Smooth muscle cell (in vitro differentiated cells): Measurements from ENCODE around the gene BRIP1. TPM values are rescaled to one million over a fixed set of nuclear protein-coding genes. Genes with fewer than 3 reads are reported as not detected.

Experiments
- DNase-seq: peaks from one replicate; lab custom pipeline; 2025; ENCODE audit not compliant: unreplicated experiment; lab: John Stamatoyannopoulos, UW
- H2AFZ ChIP-seq: fragments of 200-600 bp; sonication (generic); 2 replicates; pipeline ENCODE4 v1.6.0; 2016; ENCODE audit warnings: antibody characterized with exemption, low read depth, mild to moderate bottlenecking
- H3F3A ChIP-seq: fragments of 200-600 bp; sonication (generic); 2 replicates; pipeline ENCODE4 v1.6.0; 2017; ENCODE audit warnings: antibody characterized with exemption, low read depth
- H3K27ac ChIP-seq: fragments of 200-600 bp; sonication (generic); 2 replicates; pipeline ENCODE4 v1.5.1; 2016; ENCODE audit warnings: low read depth, mild to moderate bottlenecking
- H3K27me3 ChIP-seq: fragments of 200-600 bp; sonication (generic); 2 replicates; pipeline ENCODE4 v1.6.1; 2016; ENCODE audit warnings: low read depth, mild to moderate bottlenecking
- H3K36me3 ChIP-seq: fragments of 200-600 bp; sonication (generic); 2 replicates; pipeline ENCODE4 v1.5.1; 2016; ENCODE audit warnings: low read depth
- H3K4me1 ChIP-seq: fragments of 200-600 bp; sonication (generic); 2 replicates; pipeline ENCODE4 v1.5.1; 2016; ENCODE audit warnings: low read depth
- H3K4me2 ChIP-seq: fragments of 200-600 bp; sonication (generic); 2 replicates; pipeline ENCODE4 v1.6.0; 2016; ENCODE audit warnings: mild to moderate bottlenecking
- H3K4me3 ChIP-seq: fragments of 200-600 bp; sonication (generic); 2 replicates; pipeline ENCODE4 v1.5.1; 2016; ENCODE audit warnings: mild to moderate bottlenecking
- H3K79me2 ChIP-seq: fragments of 200-600 bp; sonication (generic); 2 replicates; pipeline ENCODE4 v1.6.0; 2016; ENCODE audit warnings: low read depth, mild to moderate bottlenecking
- H3K9ac ChIP-seq: fragments of 200-600 bp; sonication (generic); 2 replicates; pipeline ENCODE4 v1.6.0; 2016; ENCODE audit warnings: low read depth
- H3K9me3 ChIP-seq: fragments of 200-600 bp; sonication (generic); replicated peaks from 2 replicates; pipeline ENCODE4 v1.5.1; 2016; ENCODE audit warnings: low read depth
- H4K20me1 ChIP-seq: fragments of 200-600 bp; sonication (generic); 2 replicates; pipeline ENCODE4 v1.6.0; 2016; ENCODE audit warnings: low read depth
- WGBS: methylation state at CpG from one replicate; pipeline ENCODE4 v1.1.7; 2016; ENCODE audit warnings: low lambda C conversion rate; 5-methylcytosine and 5-hydroxymethylcytosine counted together
- polyA plus RNA-seq: library from polyadenylated mRNA; unstranded; fragments of >200 nt; fragmentation: Nextera tagmentation; extraction: Ambion mirVana; gene quantifications from 2 replicates; pipeline ENCODE4 v1.2.1, GENCODE V29; 2016
- total RNA-seq: library from RNA; depleted of rRNA; stranded (reverse); fragments of >200 nt; gene quantifications from 2 replicates; pipeline ENCODE4 v1.2.3, GENCODE V29; 2014
- TF ChIP-seq, protein P1 (sequence below): fragments of 200-600 bp; sonication (generic); IDR thresholded peaks from 2 replicates; pipeline ENCODE4 v1.5.1; 2017; ENCODE audit warnings: borderline replicate concordance, mild to moderate bottlenecking, antibody characterized with exemption; ENCODE audit not compliant: insufficient read depth, poor library complexity, severe bottlenecking

BRIP1 gene
- total and polyA plus RNA-seq, 2 experiments from 2014 or later: 0.71 to 9.1 TPM

- H3K9me3 ChIP-seq: no peaks in the 10 kb centered on the region
- no peak overlapping the region for H3K27ac ChIP-seq
- no peaks in the 10 kb centered on the region for H3K4me1 ChIP-seq
- H3K36me3 ChIP-seq: no peaks in the 10 kb centered on the region
- no peak overlapping the region for H3K4me3 ChIP-seq
- no peaks in the 10 kb centered on the region for H3K79me2 ChIP-seq
- TF ChIP-seq, protein P1, sequence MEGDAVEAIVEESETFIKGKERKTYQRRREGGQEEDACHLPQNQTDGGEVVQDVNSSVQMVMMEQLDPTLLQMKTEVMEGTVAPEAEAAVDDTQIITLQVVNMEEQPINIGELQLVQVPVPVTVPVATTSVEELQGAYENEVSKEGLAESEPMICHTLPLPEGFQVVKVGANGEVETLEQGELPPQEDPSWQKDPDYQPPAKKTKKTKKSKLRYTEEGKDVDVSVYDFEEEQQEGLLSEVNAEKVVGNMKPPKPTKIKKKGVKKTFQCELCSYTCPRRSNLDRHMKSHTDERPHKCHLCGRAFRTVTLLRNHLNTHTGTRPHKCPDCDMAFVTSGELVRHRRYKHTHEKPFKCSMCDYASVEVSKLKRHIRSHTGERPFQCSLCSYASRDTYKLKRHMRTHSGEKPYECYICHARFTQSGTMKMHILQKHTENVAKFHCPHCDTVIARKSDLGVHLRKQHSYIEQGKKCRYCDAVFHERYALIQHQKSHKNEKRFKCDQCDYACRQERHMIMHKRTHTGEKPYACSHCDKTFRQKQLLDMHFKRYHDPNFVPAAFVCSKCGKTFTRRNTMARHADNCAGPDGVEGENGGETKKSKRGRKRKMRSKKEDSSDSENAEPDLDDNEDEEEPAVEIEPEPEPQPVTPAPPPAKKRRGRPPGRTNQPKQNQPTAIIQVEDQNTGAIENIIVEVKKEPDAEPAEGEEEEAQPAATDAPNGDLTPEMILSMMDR: no peak
- H3F3A ChIP-seq: no peaks in the 10 kb centered on the region
- WGBS: 96% methylated on average over 2 of the region's 2 CpGs
- H4K20me1 ChIP-seq: no peaks in the 10 kb centered on the region
- DNase-seq: no peak
- no peak overlapping the region for H3K9ac ChIP-seq
- no peak overlapping the region for H3K4me2 ChIP-seq
- H3K27me3 ChIP-seq: no peaks in the 10 kb centered on the region
- H2AFZ ChIP-seq: no peak overlapping the region
These were observed 67.8 kb downstream of the BRIP1 start for GRCh38 chr17:61795546-61795945.

DNA sequence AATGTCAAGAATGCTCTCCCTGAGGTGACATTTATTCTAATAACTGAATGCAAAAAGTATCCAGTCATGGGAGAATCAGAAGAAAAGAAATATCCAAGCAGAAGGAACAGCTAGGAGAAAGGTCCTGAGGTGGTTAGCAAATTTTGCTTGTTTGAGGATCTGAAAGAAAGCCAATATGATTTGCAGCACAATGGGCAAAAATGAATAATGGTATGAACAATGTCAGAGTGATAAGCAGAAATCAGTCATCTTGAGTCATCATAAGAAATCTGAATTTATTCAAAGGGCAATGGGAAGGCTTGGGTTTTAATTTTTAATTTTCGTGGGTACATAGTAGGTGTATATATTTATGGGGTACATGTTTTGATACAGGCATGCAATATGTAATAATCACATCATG is 68.5 kb downstream of the BRIP1 start:
- no peak overlapping the region for H3K4me3 ChIP-seq
- no peaks in the 10 kb centered on the region for H3F3A ChIP-seq
- H3K36me3 ChIP-seq: no peaks in the 10 kb centered on the region
- H3K9me3 ChIP-seq: no peaks in the 10 kb centered on the region
- TF ChIP-seq, protein P1: no peak
- H3K4me2 ChIP-seq: no peak overlapping the region
- H3K79me2 ChIP-seq: no peaks in the 10 kb centered on the region
- H3K27ac ChIP-seq: no peak overlapping the region
- no peaks in the 10 kb centered on the region for H3K4me1 ChIP-seq
- no peaks in the 10 kb centered on the region for H3K27me3 ChIP-seq
- H4K20me1 ChIP-seq: no peaks in the 10 kb centered on the region
- no peak for DNase-seq
- H3K9ac ChIP-seq: no peak overlapping the region
- WGBS: 93% methylated on average over 1 of the region's 1 CpG
- H2AFZ ChIP-seq: no peak overlapping the region

GRCh38 chr17:61794242-61794641 is 69.1 kb downstream of the BRIP1 start:
- Histone ChIP-seq H3F3A (no peaks in the 10 kb centered on the region), H3K27ac (no peak overlapping the region), H3K9ac (no peak overlapping the region), H3K79me2 (no peaks in the 10 kb centered on the region), H3K9me3 (no peaks in the 10 kb centered on the region), H3K4me2 (no peak overlapping the region), H2AFZ (no peak overlapping the region), H3K4me3 (no peak overlapping the region), H4K20me1 (no peaks in the 10 kb centered on the region), H3K36me3 (no peaks in the 10 kb centered on the region), H3K4me1 (no peaks in the 10 kb centered on the region), H3K27me3 (no peaks in the 10 kb centered on the region)
- TF ChIP-seq, protein P1: no peak
- 97% methylated on average over 4 of the region's 4 CpGs for WGBS
- no peak for DNase-seq

GRCh38 chr17:61793565-61793964 is 69.8 kb downstream of the BRIP1 start:
- no peaks in the 10 kb centered on the region for H3K27me3 ChIP-seq
- H3K9me3 ChIP-seq: no peaks in the 10 kb centered on the region
- no peaks in the 10 kb centered on the region for H3K4me1 ChIP-seq
- H3K4me3 ChIP-seq: no peak overlapping the region
- TF ChIP-seq, protein P1: no peak
- no peak overlapping the region for H3K9ac ChIP-seq
- H3F3A ChIP-seq: no peaks in the 10 kb centered on the region
- 94% methylated on average over 3 of the region's 3 CpGs for WGBS
- DNase-seq: no peak
- H3K4me2 ChIP-seq: no peak overlapping the region
- H4K20me1 ChIP-seq: no peaks in the 10 kb centered on the region
- no peaks in the 10 kb centered on the region for H3K36me3 ChIP-seq
- no peaks in the 10 kb centered on the region for H3K79me2 ChIP-seq
- H3K27ac ChIP-seq: no peak overlapping the region
- H2AFZ ChIP-seq: no peak overlapping the region
